Urothelium cell line (cell line): ENCODE results near the gene GPR161.
"Not testable (repeated sequence)": the region's sequence is repeated elsewhere in the genome, so short reads cannot be mapped to it uniquely, and the experiment has no call there.

ENCODE experiments used
- DNase-seq: peaks from one replicate; pipeline ENCODE4 v3.0.0; 2011; ENCODE audit warnings: low spot score, mixed read lengths
- FAIRE-seq: peaks from 2 replicates; lab custom pipeline; 2011; peaks lifted over from hg19 to GRCh38; lab: Jason Lieb, UNC

The GPR161 gene

GRCh38 chr1:168089979-168090337 is 46.8 kb downstream of the GPR161 start:
- FAIRE-seq (no peak), DNase-seq (no peak)

- FAIRE-seq (no peak), DNase-seq (no peak)
These were observed 47.3 kb downstream of the GPR161 start for GRCh38 chr1:168089326-168089978.

GRCh38 chr1:168088511-168089325 is 48.0 kb downstream of the GPR161 start:
- DNase-seq: no peak
- no peak for FAIRE-seq

GRCh38 chr1:168087696-168088095 is 49.0 kb downstream of the GPR161 start:
- no peak for DNase-seq
- no peak for FAIRE-seq

GRCh38 chr1:168086438-168086837 is 50.3 kb downstream of the GPR161 start:
- no peak for FAIRE-seq
- no peak for DNase-seq

GRCh38 chr1:168085401-168085872 is 51.3 kb downstream of the GPR161 start:
- DNase-seq (no peak), FAIRE-seq (no peak)

- FAIRE-seq (no peak), DNase-seq (peak; percentile 67)
These were observed 52.1 kb downstream of the GPR161 start for GRCh38 chr1:168084396-168085231.

GRCh38 chr1:168083456-168084325 is 53.0 kb downstream of the GPR161 start:
- no peak for DNase-seq

GRCh38 chr1:168082008-168082876 is 54.5 kb downstream of the GPR161 start:
- FAIRE-seq: no peak

More at GRCh38 chr1:168083456-168084325, 53.0 kb downstream of the GPR161 start:
- no peak for FAIRE-seq

GRCh38 chr1:168081373-168082007 is 55.2 kb downstream of the GPR161 start:
- no peak for FAIRE-seq

More at GRCh38 chr1:168082008-168082876, 54.5 kb downstream of the GPR161 start:
- peak; percentile 83 for DNase-seq

GRCh38 chr1:168079761-168080160 is 57.0 kb downstream of the GPR161 start:
- no peak for FAIRE-seq
- peak; percentile 52 for DNase-seq

More at GRCh38 chr1:168081373-168082007, 55.2 kb downstream of the GPR161 start:
- DNase-seq: no peak

- no peak for DNase-seq
- FAIRE-seq: no peak
These were observed 67.3 kb downstream of the GPR161 start for GRCh38 chr1:168069384-168069783.

- DNase-seq (no peak), FAIRE-seq (no peak)
These were observed 71.2 kb downstream of the GPR161 start for GRCh38 chr1:168065506-168065905.

- FAIRE-seq: no peak
- no peak for DNase-seq
These were observed 72.5 kb downstream of the GPR161 start for GRCh38 chr1:168064216-168064615.

GRCh38 chr1:168057921-168058320 is 78.8 kb downstream of the GPR161 start:
- FAIRE-seq (no peak), DNase-seq (no peak)

GRCh38 chr1:168057355-168057754 is 79.4 kb downstream of the GPR161 start:
- DNase-seq (no peak), FAIRE-seq (no peak)

- DNase-seq, FAIRE-seq: not testable (repeated sequence)
These were observed 80.6 kb downstream of the GPR161 start for GRCh38 chr1:168056152-168056551.

GRCh38 chr1:168054117-168054516 is 82.6 kb downstream of the GPR161 start:
- no peak for DNase-seq

GRCh38 chr1:168053681-168054080 is 83.0 kb downstream of the GPR161 start:
- DNase-seq: no peak
- FAIRE-seq: no peak

More at GRCh38 chr1:168054117-168054516, 82.6 kb downstream of the GPR161 start:
- no peak for FAIRE-seq
